ENCODE results near the gene BICC1. TPM values are rescaled to one million over a fixed set of nuclear protein-coding genes. Genes with fewer than 3 reads are reported as not detected.

Gene BICC1
- total RNA-seq, 1 experiment from 2014 or later = 105 TPM

DNA sequence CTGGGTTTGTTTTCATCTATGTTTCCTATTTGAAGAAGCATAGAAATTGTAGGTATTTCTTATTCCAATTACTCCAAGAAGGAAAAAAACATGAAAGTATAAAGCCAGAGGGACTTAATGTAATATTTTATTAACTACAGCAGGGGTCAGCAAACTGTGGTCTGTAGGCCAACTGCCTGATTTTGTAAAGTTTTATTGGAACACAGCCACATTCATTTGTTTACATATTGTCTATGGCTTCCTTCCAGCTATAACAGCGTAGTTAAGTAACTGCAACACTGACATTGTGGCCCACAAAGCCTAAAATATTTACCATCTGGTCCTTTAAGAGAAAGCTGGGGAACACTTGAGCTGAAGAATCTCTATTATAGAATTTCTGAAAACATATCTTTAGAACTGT is 306.2 kb downstream of the BICC1 start:
- peak; percentile 30 for DNase-seq (ENCODE audit: low read depth)

DNA sequence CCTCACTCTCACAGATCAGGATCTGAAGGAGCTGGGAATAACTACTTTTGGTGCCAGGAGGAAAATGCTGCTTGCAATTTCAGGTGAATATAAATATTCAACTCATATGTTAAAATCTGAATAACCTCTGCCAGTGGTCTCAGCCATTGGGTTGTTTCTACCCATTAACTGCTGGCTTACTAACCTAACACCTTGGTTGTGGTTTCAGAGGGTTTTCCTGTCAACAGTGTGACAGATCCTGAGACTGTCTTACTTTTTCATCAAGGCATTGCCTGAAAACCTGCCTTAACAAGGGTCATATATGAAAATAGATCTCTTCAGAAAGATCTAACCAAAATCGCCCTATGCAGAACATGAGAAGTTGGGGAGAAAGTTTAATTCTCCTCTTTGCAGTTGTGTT is 307.7 kb downstream of the BICC1 start:
- no peak for DNase-seq (ENCODE audit: low read depth)
- in situ Hi-C loops (cut with HindIII; ENCODE audit: low pct_unique_long_range_greater_than_20kb, low sequenced_read_pairs) = no loop called here

More for the DNA sequence above, 306.2 kb downstream of the BICC1 start:
- in situ Hi-C loops (cut with HindIII; ENCODE audit: low pct_unique_long_range_greater_than_20kb, low sequenced_read_pairs) = no loop called here

DNA sequence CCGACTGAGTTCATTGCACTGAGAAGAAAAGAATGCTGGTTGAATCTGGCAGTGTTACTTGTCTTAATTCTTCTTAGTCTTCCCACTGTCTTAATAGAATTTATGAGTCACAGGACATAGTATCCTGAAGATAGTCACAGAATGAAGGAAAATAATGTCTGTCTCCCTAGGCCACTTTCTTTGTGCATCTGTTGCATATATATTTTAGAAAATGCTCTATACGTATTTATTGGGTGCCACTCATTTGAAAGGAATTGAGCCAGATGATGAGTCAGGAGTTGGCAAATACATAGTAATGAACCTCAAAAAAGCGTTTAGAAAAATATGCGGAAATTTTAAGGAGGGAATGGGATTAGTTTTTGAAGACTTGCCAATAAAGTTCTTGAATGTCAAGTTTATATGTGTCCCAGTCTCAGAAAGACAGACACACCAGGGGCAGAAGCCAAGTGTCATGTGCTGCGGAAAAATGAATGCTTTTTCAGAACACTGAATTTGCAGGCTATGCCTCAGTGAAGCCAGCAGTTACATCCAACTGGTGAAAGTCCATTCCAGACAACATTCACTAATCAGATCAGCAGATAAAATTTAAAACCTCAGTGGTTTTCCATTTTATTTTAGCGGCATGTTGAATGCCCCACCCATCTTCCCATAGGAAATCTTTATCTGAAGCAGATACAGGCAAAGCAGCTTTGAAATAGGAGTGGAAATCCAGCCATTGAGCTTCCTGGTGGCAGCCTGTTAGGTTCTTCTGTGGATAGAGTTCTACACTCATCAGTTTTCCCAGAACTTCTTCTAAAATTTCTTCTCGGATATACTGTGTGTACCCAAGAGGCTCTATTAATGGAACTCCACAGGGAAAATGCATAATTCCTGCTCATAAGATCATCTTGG is 308.4 kb downstream of the BICC1 start:
- DNase-seq (ENCODE audit: low read depth) = peak; percentile 68
- in situ Hi-C loops (cut with HindIII; ENCODE audit: low pct_unique_long_range_greater_than_20kb, low sequenced_read_pairs) = no loop called here

DNA sequence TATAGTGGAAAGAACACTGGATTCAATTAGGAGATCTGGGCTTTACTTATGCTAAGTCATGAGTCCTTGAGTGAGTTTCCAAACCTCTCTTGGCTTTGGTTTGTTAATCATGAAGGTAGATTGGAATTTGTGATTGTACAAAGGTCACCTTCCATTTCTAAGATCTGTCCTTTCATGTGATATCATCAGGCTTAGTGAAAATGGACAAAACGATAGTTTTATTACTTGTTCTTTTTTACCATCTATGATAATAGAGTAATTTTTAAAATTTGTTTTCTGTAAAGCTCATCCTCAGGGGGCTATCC is 309.0 kb downstream of the BICC1 start:
- in situ Hi-C loops (cut with HindIII; ENCODE audit: low pct_unique_long_range_greater_than_20kb, low sequenced_read_pairs) = no loop called here
- DNase-seq (ENCODE audit: low read depth) = no peak

DNA sequence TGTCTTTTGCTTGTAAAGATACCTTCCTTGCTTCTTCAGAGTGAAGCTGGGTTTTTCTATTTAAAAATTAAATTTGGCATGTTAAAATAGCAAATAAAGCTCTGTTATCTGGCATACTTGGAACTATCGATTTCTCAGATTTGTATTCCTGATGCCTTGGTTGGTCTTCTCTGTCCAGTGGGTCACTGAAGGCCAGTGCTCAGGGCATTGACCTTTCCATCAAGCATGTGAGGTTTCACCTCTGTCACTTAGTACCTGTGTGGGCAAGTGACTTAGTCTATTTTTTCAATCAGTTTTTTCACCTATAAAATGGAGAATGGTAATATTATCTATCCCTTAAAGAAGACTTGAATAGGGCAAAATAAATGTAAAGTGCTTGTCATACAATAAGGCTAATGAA is 311.3 kb downstream of the BICC1 start:
- in situ Hi-C loops (cut with HindIII; ENCODE audit: low pct_unique_long_range_greater_than_20kb, low sequenced_read_pairs) = no loop called here
- DNase-seq (ENCODE audit: low read depth) = no peak

DNA sequence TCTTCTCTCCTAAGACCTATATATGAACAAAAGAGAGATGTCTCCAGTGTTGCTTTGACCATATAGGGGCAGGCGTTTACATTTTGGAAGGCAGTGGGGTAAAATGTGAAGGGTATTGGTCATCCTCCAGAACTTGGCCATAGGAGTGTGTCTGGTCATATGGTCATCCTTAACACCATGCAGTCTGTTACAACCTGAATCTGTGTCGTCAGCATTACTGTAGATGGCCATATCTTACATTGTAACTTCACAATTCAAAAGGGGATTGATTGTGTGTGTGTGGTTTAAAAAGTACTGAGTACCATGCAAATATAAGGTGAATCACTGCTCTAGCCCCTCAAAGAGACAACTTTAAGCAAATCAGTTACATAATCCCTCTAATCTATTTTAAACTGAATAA is 311.7 kb downstream of the BICC1 start:
- no peak for DNase-seq (ENCODE audit: low read depth)
- in situ Hi-C loops (cut with HindIII; ENCODE audit: low pct_unique_long_range_greater_than_20kb, low sequenced_read_pairs) = no loop called here

DNA sequence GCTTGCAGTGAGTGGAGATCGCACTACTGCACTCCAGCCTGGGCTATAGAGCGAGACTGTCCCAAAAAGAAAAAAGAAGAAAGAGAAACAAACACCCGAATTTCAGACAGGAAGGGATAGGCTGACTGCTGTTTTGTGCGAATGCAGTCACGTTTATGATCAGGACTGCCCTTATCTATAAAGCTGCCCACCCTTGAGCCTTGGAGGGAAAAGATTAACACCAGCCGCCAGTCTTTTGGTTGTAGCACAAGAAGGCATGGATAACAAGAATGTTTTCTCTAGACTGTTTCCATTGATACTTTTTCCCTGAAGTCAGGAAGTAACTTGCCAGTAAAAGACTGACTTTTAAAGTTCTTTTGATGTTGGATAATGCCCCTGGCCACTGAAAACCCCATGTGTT is 314.0 kb downstream of the BICC1 start:
- in situ Hi-C loops (cut with HindIII; ENCODE audit: low pct_unique_long_range_greater_than_20kb, low sequenced_read_pairs) = no loop called here
- DNase-seq (ENCODE audit: low read depth) = no peak

DNA sequence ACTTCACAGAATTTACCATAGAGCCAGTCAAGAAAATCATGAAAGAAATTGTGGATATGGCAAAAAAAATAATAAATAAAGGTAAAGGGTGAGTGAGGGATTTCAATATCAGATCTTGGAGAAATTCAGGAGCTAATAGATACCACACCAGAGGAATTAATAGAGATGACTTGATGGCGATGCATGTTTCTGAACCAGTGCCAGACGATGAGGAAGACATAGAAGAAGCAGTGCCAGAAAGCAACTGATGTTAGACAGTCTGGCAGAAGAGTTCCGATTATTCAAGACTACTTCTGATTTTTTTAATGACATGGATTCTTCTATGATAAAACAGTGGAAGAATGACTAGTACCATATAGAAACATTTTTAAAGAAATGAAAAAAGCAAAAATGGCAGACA is 314.7 kb downstream of the BICC1 start:
- in situ Hi-C loops (cut with HindIII; ENCODE audit: low pct_unique_long_range_greater_than_20kb, low sequenced_read_pairs) = no loop called here
- no peak for DNase-seq (ENCODE audit: low read depth)

DNA sequence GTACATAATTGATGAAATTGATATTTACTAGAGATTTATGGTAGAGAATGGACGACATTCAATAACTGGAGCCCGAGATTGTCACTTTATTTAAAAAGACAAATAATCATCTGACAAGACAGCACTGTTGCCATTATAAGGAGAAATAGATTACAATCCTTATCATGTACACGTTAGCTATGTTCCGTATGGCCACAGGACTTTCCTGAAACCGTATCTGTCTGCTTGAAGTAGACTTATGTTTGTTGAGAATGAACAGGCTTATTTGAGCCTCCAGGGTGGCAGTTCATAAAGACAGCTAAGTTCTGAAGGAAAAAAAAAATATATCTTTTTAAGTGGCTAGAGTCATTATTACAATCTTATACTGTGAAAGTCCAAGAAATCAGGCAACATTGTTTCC is 317.2 kb downstream of the BICC1 start:
- DNase-seq (ENCODE audit: low read depth) = no peak
- in situ Hi-C loops (cut with HindIII; ENCODE audit: low pct_unique_long_range_greater_than_20kb, low sequenced_read_pairs) = no loop called here

DNA sequence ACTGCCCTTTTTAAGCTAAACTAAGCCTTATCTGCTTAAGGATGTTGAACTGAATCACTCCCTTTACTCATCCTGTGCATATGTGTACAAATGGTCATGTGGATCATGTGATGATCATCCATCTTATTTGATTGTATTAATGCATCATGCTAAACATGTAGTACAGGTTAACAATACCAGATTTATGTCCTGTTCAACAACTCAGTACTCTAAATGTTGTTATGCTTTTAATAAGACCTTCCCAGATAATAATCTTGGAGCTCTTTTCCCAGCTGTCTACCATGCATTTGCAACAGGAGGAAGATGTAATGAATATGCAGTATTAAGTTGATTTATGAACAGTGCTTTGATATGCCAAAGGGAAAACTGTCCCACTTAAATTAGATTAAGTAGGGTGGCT is 318.0 kb downstream of the BICC1 start:
- in situ Hi-C loops (cut with HindIII; ENCODE audit: low pct_unique_long_range_greater_than_20kb, low sequenced_read_pairs) = no loop called here
- no peak for DNase-seq (ENCODE audit: low read depth)

DNA sequence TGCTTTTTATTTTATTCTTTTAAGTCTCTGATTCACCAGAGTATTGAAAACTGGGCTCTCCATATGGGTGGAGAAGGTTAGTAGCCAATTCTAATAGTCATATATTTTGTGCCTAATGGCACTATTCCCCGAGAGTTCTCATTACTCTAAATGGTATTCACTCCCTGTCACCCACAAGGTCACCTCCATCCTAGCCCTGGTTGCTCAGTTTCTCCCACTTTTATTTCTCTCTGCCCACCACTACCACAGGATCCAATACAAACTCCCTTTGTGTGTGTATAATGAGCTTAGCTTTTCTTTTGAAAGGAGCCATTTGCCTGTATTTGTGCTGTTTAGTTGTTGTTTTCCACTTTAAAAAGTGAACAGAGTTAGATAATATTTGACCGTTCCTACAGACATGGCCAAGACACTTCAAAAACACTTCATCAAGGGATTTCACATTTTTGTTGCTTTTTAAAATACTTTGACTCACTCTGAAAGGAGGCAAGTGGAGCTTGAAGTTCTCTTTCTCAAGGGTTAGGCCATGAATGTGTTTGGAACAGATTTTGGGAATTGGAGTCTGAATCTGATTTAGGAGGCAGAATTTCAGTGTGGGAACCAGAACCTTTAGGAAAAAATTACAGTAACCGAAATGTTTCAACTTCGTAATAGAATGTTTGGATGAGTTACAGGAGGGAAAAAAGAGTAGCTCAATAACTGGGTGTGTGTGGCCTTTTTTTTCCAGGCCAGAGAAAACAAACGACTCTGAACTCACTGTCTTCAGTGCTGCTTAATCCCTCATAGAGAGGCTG is 321.3 kb downstream of the BICC1 start:
- no peak for DNase-seq (ENCODE audit: low read depth)
- in situ Hi-C loops (cut with HindIII; ENCODE audit: low pct_unique_long_range_greater_than_20kb, low sequenced_read_pairs) = no loop called here

DNA sequence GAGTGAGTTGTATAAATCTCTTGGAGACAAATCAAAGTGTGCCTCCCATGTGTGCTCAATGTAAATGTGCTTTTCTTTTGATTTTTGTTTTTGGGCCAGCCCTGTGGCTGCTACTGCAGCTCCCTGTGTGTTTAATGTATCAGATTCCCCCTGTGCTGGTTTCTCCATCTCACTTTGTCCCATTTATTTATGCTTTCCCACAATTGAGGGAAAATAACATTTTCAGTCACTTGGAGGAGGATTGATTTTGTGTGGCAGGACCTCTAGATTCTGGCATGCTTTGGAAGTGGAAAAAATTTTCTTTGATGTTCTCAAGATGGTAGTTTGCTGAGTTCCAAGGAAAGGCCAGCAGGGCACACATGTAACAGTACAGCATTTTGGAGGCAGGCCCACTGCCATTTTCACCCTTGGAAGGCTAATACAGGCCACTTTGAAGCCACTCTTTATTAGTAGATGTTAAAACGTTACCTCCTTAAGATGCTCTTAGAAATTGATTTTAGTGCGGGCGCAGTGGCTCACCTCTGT is 323.6 kb downstream of the BICC1 start:
- in situ Hi-C loops (cut with HindIII; ENCODE audit: low pct_unique_long_range_greater_than_20kb, low sequenced_read_pairs) = no loop called here
- no peak for DNase-seq (ENCODE audit: low read depth)

DNA sequence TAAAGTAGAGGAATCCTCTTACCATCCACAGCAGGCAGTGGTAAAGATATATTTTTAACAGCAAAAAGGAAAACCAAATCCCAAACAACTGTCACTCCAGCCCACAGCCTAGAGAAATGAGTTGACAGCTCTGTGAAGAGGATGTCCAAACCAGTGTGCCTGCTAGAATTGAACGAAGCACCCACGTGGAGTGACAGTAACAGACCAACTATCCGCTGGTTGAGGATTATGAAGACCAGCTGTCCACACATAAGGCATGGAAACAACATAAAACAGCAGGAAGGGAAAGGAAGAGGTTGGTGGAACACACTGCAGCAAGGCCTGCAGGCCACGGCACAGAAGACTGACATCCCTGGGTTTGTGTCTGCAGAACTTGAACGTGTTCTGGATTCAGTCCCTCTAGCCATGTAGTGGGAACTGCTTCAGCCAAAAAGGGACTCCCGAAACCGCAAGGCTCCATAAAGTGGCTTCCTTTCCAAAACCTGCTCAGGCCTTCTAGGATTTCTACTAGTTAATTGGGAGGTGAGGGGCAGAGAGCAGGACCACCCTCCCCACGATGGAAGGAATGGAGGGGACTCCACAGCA is 324.4 kb downstream of the BICC1 start:
- DNase-seq (ENCODE audit: low read depth) = no peak
- in situ Hi-C loops (cut with HindIII; ENCODE audit: low pct_unique_long_range_greater_than_20kb, low sequenced_read_pairs) = no loop called here

DNA sequence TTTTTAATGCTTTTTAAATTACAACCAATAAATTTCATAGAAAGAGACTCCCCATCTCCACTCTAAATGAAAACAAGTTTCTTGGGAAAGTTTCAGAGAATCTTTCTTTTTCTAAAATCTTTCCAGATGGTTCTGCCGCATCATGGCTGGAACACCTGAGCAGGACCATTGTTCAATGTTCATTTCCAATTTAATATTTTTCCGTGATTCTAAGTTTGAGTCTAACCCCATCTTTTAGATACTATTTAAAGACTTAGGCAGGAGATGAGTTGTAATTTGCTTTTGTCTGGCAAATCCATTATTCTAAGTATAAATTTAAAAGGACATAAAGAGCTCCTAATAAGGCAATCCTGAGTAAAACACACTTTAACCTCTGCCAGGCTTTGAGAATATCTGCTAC is 325.2 kb downstream of the BICC1 start:
- in situ Hi-C loops (cut with HindIII; ENCODE audit: low pct_unique_long_range_greater_than_20kb, low sequenced_read_pairs) = no loop called here
- DNase-seq (ENCODE audit: low read depth) = no peak

DNA sequence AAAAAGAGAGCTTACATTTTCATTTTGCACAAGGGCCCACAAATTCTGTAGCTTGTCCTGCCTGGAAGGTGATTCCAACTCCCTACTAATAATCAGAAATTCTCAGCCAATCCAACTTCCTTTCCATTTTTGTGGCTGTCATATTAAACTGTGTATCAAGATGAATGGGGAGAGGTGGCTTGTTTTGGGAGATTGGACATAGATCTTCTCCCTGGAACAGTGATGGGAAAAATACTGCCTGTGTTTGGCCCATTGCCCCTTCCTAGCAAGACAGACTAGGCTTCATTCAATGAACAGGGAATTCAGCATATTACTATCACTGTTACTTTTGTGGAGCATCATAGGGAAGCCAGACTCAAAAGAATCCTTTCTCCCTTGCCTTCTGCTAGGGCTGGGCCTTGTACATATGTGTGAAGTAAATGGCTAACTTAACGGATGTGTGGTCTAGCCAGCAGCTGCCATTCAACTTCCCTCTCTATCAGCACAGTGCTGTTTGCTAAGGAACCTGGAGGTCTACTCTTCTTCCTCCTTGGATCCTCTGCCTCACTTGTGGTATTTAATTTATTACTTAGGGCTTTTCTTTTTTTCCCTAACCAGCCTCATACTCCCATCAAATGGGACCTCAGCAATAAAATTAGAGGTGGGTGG is 326.0 kb downstream of the BICC1 start:
- in situ Hi-C loops (cut with HindIII; ENCODE audit: low pct_unique_long_range_greater_than_20kb, low sequenced_read_pairs) = no loop called here
- DNase-seq (ENCODE audit: low read depth) = no peak

DNA sequence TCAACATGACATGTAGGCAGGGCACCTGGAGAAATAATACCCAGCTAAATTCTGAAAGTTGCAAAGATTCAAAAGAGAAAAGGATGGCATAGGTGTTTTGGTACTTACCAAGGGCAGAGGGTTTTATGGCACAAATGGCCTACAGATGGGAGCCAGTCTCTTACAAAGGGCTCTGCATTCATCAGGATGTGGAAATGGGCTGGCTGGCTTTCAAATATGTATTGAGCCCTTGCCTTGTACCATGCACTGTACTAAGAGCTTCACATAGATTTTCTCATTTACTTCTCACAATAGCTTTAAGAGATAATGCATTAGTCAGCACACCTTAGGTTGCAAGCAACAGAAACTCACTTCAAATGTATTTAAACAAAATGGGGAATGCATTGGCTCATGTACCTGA is 327.1 kb downstream of the BICC1 start:
- in situ Hi-C loops (cut with HindIII; ENCODE audit: low pct_unique_long_range_greater_than_20kb, low sequenced_read_pairs) = no loop called here
- DNase-seq (ENCODE audit: low read depth) = no peak

DNA sequence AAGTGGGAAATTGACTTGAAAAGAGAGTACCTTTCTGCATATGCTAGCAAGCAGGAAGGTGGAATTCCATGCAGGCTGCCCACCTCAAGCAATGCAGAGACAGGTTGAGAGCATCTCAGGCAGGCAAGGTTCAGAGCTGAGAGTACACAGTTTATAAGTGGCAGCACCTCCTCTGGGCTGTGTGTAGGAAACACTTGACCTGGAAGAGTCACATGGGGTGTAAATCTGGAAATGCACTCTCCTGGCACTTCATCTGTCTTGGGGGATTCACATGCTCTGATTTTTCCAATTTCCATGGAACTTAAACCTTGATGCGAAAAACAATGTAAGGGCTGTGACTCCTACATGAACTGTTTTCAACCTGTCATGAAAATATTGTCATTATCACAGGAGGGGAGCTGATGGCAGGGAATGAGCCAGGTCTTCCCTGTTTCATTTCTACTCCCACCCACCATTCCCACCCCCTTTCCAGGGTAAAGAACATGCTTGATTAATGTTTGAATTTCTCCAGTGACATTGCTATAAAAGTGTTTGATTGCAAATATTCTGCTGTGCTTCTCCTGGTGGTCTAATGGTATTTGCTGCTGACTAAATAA is 328.3 kb downstream of the BICC1 start:
- no peak for DNase-seq (ENCODE audit: low read depth)
- in situ Hi-C loops (cut with HindIII; ENCODE audit: low pct_unique_long_range_greater_than_20kb, low sequenced_read_pairs) = no loop called here

DNA sequence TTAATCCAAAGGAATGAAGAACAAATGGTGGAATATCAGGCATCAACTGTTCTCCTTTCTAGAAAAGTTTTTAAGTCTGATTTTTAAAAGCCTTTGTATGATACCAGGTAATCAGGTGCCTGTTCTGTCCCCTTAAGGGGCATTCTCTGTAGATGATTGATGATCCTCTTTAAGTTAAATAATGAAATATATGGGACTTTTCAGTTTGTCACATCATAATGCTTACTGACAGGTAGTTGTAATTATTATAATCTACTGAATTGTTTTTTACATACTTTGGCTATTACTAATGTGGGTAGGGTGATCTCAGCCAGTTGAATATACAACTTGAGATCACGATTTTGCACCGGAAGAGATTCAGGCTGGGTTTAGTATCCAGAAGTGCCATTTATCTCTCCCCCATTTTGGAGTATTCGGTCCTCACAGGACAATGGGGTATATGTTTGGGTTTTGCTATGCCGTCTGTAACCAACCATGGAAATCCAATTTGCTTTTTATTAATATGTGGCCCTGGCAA is 330.2 kb downstream of the BICC1 start:
- in situ Hi-C loops (cut with HindIII; ENCODE audit: low pct_unique_long_range_greater_than_20kb, low sequenced_read_pairs) = no loop called here
- no peak for DNase-seq (ENCODE audit: low read depth)

Data from Caki2 (cell line).